Heart left ventricle (tissue), 13 donors: ENCODE results near the gene AASDHPPT.

ENCODE experiments used
- POLR2A ChIP-seq, 2 donors: fragments of 450-650 bp; IDR thresholded peaks; one replicate each; pipeline ENCODE4 v1.6.1; 2017; ENCODE audit warnings: antibody characterized with exemption in 2 of 2, mild to moderate bottlenecking in 2 of 2, moderate library complexity in 2 of 2
- TF ChIP-seq, protein P1 (sequence below), 12 donors: fragments of 200-600 bp; sonication (generic) in 4 of 12; IDR thresholded peaks; one replicate each; pipeline versions ENCODE4 v1.5.0 to v1.8.0; 2018 to 2022; ENCODE audit warnings: antibody characterized with exemption in 12 of 12, mild to moderate bottlenecking in 5 of 12
- donor health status: ischemic (EF 13 %, LVEDD 7.1; RV severe dilation, severe dysfunction).
- donor health status: DM: no; HTN: yes; CAD: no.
- donor health status: DM: no; HTN: no; CAD: no.
- donor health status: ischemic (EF 25% LVEDD 6.9; RV normal size, moderate dysfunction).
- donor health status: ischemic (EF 25% LVEDD 5.7; RV mildly dilated, moderate dysfunction).
- donor health status: ischemic (EF 35%, LVEDD 5.7; RV mildly dilated, moderate dysfunction).
- donor health status: nonischemic (EF 11% LVEDD 7.7; RV severe dilation, severe dysfunction).
- donor health status: DM: yes; HTN: yes; CAD: no.
- donor health status: PGD.
- donor health status: ischemic (EF 29% LVEDD 5.4; RV normal size, mild dysfunction).
- donor health status: nonischemic (EF 23%, LVEDD 6.1; RV moderate dilation, normal function).

DNA sequence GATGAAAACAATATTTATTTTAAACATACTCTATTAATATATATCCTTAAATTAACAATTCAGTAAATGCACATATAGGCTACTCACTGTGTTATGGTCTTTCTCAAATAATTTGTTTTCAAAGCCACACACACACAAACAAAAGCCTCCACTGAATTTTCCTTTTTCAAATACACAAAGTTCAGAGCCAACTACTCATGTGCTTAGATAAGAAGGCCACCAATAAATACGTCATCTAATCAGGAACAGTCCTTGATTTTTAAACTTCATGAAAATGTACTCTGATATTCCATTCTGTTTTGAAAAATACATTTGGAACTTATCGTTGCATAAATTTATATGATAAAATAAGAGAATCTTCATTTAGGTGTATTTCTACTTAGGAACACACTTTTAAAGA is 26.4 kb upstream of the AASDHPPT start:
- TF ChIP-seq, protein P1, sequence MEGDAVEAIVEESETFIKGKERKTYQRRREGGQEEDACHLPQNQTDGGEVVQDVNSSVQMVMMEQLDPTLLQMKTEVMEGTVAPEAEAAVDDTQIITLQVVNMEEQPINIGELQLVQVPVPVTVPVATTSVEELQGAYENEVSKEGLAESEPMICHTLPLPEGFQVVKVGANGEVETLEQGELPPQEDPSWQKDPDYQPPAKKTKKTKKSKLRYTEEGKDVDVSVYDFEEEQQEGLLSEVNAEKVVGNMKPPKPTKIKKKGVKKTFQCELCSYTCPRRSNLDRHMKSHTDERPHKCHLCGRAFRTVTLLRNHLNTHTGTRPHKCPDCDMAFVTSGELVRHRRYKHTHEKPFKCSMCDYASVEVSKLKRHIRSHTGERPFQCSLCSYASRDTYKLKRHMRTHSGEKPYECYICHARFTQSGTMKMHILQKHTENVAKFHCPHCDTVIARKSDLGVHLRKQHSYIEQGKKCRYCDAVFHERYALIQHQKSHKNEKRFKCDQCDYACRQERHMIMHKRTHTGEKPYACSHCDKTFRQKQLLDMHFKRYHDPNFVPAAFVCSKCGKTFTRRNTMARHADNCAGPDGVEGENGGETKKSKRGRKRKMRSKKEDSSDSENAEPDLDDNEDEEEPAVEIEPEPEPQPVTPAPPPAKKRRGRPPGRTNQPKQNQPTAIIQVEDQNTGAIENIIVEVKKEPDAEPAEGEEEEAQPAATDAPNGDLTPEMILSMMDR (IDR thresholded peaks at IDR 0.05): no peak
- TF ChIP-seq POLR2A (IDR thresholded peaks at IDR 0.05): no peak
